K562 (cell line): ENCODE data around the gene GALNS. TPM values are rescaled to one million over a fixed set of nuclear protein-coding genes. Genes with fewer than 3 reads are reported as not detected.

ENCODE experiments used
- ATAC-seq: fragments of 200-7000 bp; cut with Tn5 transposase; 3 replicates; pipeline ENCODE4 v1.9.1; 2020; ENCODE audit warnings: moderate library complexity
- BruUV-seq: library from RNA; stranded (reverse); fragments of 400-500 nt; replicated peaks from 2 replicates; lab custom pipeline; 2021; lab: Mats Ljungman, UMichigan
- CTCF ChIA-PET: fragments of 300-600 bp; formaldehyde crosslinking; extraction: SDS; loops from one replicate; lab custom pipeline; 2021; ENCODE audit warnings: low intra/inter-chr PET ratio; lab: Yijun Ruan, JAX
- POLR2A ChIA-PET: fragments of 300-600, 350-650 bp; sonication (Branson Sonifier 250); formaldehyde crosslinking; extraction: SDS; loops from one replicate; lab custom pipeline; 2021; ENCODE audit warnings: antibody characterized with exemption, inconsistent platforms; lab: Yijun Ruan, JAX
- DNase-seq, 4 experiments: peaks; one replicate each; pipeline versions ENCODE4 v3.0.0 to v3.0.0-alpha.2; 2011 to 2018; ENCODE audit warnings: low spot score in 3 of 4, mixed read lengths in 3 of 4; ENCODE audit errors: extremely low read depth in 1 of 4
- FAIRE-seq: peaks from 2 replicates; lab custom pipeline; 2011; peaks lifted over from hg19 to GRCh38; lab: Jason Lieb, UNC
- H2AFZ ChIP-seq: 2 replicates; pipeline ENCODE4 v1.6.0; 2011; ENCODE audit warnings: low read depth, low read length, control low read depth, inconsistent platforms
- H3K27ac ChIP-seq: fragments of 200-600 bp; 3 replicates; pipeline ENCODE4 v1.8.0; 2011; ENCODE audit warnings: low read depth, mild to moderate bottlenecking, control low read depth, inconsistent platforms, low read length, moderate library complexity, mixed read lengths; ENCODE audit errors: extremely low read depth
- H3K27me3 ChIP-seq, 2 experiments: fragments of 300-600 bp in 1 of 2; 2 replicates in 1 of 2; 3 replicates in 1 of 2; pipeline versions ENCODE4 v1.6.0 to v1.8.0; 2011; ENCODE audit warnings: inconsistent platforms in 2 of 2, low read length in 2 of 2, mild to moderate bottlenecking in 1 of 2, mixed read lengths in 1 of 2, moderate library complexity in 1 of 2; ENCODE audit not compliant: control insufficient read depth in 2 of 2, insufficient read depth in 2 of 2
- H3K36me3 ChIP-seq: fragments of 300-600 bp; 3 replicates; pipeline ENCODE4 v1.8.0; 2011; ENCODE audit warnings: mild to moderate bottlenecking, low read length, inconsistent platforms; ENCODE audit not compliant: control insufficient read depth, insufficient read depth
- H3K4me1 ChIP-seq, 2 experiments: fragments of 200-600 bp in 1 of 2; replicated peaks in 1 of 2; 2 replicates in 1 of 2; 3 replicates in 1 of 2; pipeline versions ENCODE4 v1.5.1 to v1.8.0; 2011; ENCODE audit warnings: inconsistent platforms in 2 of 2, low read length in 2 of 2, mild to moderate bottlenecking in 1 of 2, mixed read lengths in 1 of 2, moderate library complexity in 1 of 2; ENCODE audit not compliant: control insufficient read depth in 2 of 2, insufficient read depth in 2 of 2
- H3K4me2 ChIP-seq: 2 replicates; pipeline ENCODE4 v1.6.1; 2011; ENCODE audit warnings: low read length, control low read depth, inconsistent platforms, mixed read lengths; ENCODE audit not compliant: insufficient read depth
- H3K4me3 ChIP-seq: fragments of 200-600 bp; sonication (generic), shearing (Covaris generic); 2 replicates; pipeline ENCODE4 v1.5.1; 2016; ENCODE audit warnings: control low read depth, inconsistent platforms
- H3K79me2 ChIP-seq: fragments of 200-600 bp; 3 replicates; pipeline ENCODE4 v1.8.0; 2011; ENCODE audit warnings: low read length, inconsistent platforms; ENCODE audit not compliant: control insufficient read depth, insufficient read depth
- H3K9ac ChIP-seq, 2 experiments: 2 replicates each; pipeline versions ENCODE4 v1.6.0 to v1.6.1; 2011; ENCODE audit warnings: low read depth in 2 of 2, low read length in 2 of 2, control low read depth in 1 of 2, inconsistent platforms in 1 of 2, mild to moderate bottlenecking in 1 of 2, mixed read lengths in 1 of 2; ENCODE audit not compliant: insufficient read depth in 1 of 2
- H3K9me1 ChIP-seq: one replicate; pipeline ENCODE4 v1.6.0; 2011; ENCODE audit warnings: inconsistent platforms, mild to moderate bottlenecking, low read length, moderate library complexity; ENCODE audit not compliant: control insufficient read depth, insufficient read depth
- H3K9me3 ChIP-seq: replicated peaks from 2 replicates; pipeline ENCODE4 v1.5.1; 2011; ENCODE audit warnings: low read depth, low read length, inconsistent platforms; ENCODE audit not compliant: control insufficient read depth, insufficient read depth
- H4K20me1 ChIP-seq: replicated peaks from 2 replicates; pipeline ENCODE4 v1.6.1; 2011; ENCODE audit warnings: low read length, inconsistent platforms, mixed read lengths; ENCODE audit not compliant: control insufficient read depth, insufficient read depth
- ATF1 ChIP-seq, 2 experiments: fragments of 450-650 bp in 1 of 2; IDR thresholded peaks; 2 replicates each; pipeline ENCODE4 v1.6.1; 2016; ENCODE audit warnings: missing compliant biosample characterization in 1 of 2, missing genetic modification characterization in 1 of 2
- CREB3L1 ChIP-seq: fragments of 450-650 bp; IDR thresholded peaks from 2 replicates; pipeline ENCODE4 v1.6.1; 2014; ENCODE audit warnings: low read depth, mild to moderate bottlenecking, moderate library complexity, borderline replicate concordance
- FIP1L1 ChIP-seq: fragments of 200-400 bp; formaldehyde crosslinking; IDR thresholded peaks from 2 replicates; pipeline ENCODE4 v1.6.1; 2018; ENCODE audit warnings: mild to moderate bottlenecking, low read depth, low read length; ENCODE audit not compliant: poor library complexity, severe bottlenecking
- GATAD2A ChIP-seq: fragments of 450-650 bp; IDR thresholded peaks from 2 replicates; pipeline ENCODE4 v1.6.1; 2017
- HIVEP1 ChIP-seq: fragments of 250-450 bp; sonication (Bioruptor Pico); IDR thresholded peaks from 2 replicates; pipeline ENCODE4 v1.4.0; 2020; ENCODE audit warnings: mild to moderate bottlenecking
- POLR2A ChIP-seq: fragments of 450-650 bp; conservative IDR thresholded peaks from 2 replicates; pipeline ENCODE4 v1.6.1; 2016
- SRSF3 ChIP-seq: fragments of 200-400 bp; formaldehyde crosslinking; IDR thresholded peaks from 2 replicates; pipeline ENCODE4 v1.6.1; 2016; ENCODE audit warnings: mild to moderate bottlenecking, low read length, moderate library complexity; ENCODE audit not compliant: insufficient read depth
- THRAP3 ChIP-seq: fragments of 450-650 bp; IDR thresholded peaks from 2 replicates; pipeline ENCODE4 v1.6.1; 2016; ENCODE audit warnings: mild to moderate bottlenecking, inconsistent platforms, borderline replicate concordance
- U2AF1 ChIP-seq: fragments of 200-400 bp; formaldehyde crosslinking; optimal IDR thresholded peaks from 2 replicates; pipeline ENCODE3; 2017; ENCODE audit warnings: mild to moderate bottlenecking, low read depth, low read length, moderate library complexity
- XRCC4 ChIP-seq: IDR thresholded peaks from one replicate; pipeline ENCODE4 v1.6.1; 2011; ENCODE audit not compliant: insufficient read depth, insufficient read length; ENCODE audit errors: extremely low read depth
- ZEB2 ChIP-seq: fragments of 450-650 bp; IDR thresholded peaks from 2 replicates; pipeline ENCODE4 v1.6.1; 2016
- ZKSCAN1 ChIP-seq: fragments of 150-350 bp; IDR thresholded peaks from 2 replicates; pipeline ENCODE4 v1.6.1; 2016; ENCODE audit warnings: low read depth, low read length
- ZNF76 ChIP-seq: fragments of 250-450 bp; sonication (Bioruptor Pico); IDR thresholded peaks from 2 replicates; pipeline ENCODE4 v1.4.0; 2020; ENCODE audit warnings: mild to moderate bottlenecking, moderate library complexity, borderline replicate concordance
- ZNF785 ChIP-seq: fragments of 250-450 bp; sonication (Bioruptor Pico); IDR thresholded peaks from 2 replicates; pipeline ENCODE4 v1.4.0; 2020; ENCODE audit warnings: mild to moderate bottlenecking
- WGBS: fragments of 100-300 bp; shearing (Covaris generic); methylation state at CpG from one replicate; pipeline ENCODE4 v1.1.6; 2016; ENCODE audit warnings: low coverage, mixed read lengths; ENCODE audit not compliant: insufficient coverage; ENCODE audit errors: missing lambda C conversion rate; 5-methylcytosine and 5-hydroxymethylcytosine counted together
- in situ Hi-C: fragments of 300-500 bp; cut with MboI; formaldehyde crosslinking; loops from 4 replicates; pipeline ENCODE4 v1.15.0; 2018; ENCODE audit warnings: inconsistent platforms, mixed read lengths
- intact Hi-C: fragments of 100-400 bp; cut with micrococcal nuclease; formaldehyde crosslinking; loops from 2 replicates; pipeline ENCODE4 v1.14.2; 2022
- polyA plus RNA-seq, 8 experiments: library from polyadenylated mRNA; depleted of rRNA in 4 of 8; stranded (reverse) in 5 of 8; unstranded in 3 of 8; fragments of >200 nt; fragmentation: Nextera tagmentation in 2 of 8; fragmentation: Illumina TruSeq in 1 of 8; extraction: Ambion mirVana in 2 of 8; extraction: Trizol in 1 of 8; gene quantifications; 2 replicates each; pipeline versions ENCODE4 v1.2.1 to v1.2.3, GENCODE V29; 2011 to 2014; ENCODE audit warnings: inconsistent platforms in 1 of 8, missing spikeins in 1 of 8
- total RNA-seq, 7 experiments: library from RNA; depleted of rRNA in 6 of 7; stranded (reverse); fragments of >200 nt in 6 of 7; fragmentation: Illumina TruSeq in 2 of 7; extraction: Trizol in 2 of 7; gene quantifications; 2 replicates each; pipeline versions ENCODE4 v1.2.1 to v1.2.3, GENCODE V29; 2011 to 2021; ENCODE audit warnings: low replicate concordance in 1 of 7
- TF ChIP-seq, protein P1 (sequence below): fragments of 450-650 bp; IDR thresholded peaks from 2 replicates; pipeline ENCODE4 v1.6.1; 2017; ENCODE audit warnings: antibody characterized with exemption
- TF ChIP-seq, protein P2 (sequence below), 2 experiments: fragments of 450-650 bp in 1 of 2; IDR thresholded peaks; 2 replicates each; pipeline ENCODE4 v1.6.1; 2011 to 2017; ENCODE audit warnings: low read depth in 2 of 2, antibody characterized with exemption in 1 of 2, borderline replicate concordance in 1 of 2, low read length in 1 of 2, mild to moderate bottlenecking in 1 of 2, mixed read lengths in 1 of 2; ENCODE audit not compliant: control insufficient read depth in 1 of 2

The GALNS gene
- total and polyA plus RNA-seq, 9 of the 15 experiments (the other 6 are each of a cell fraction or from before 2014, with no cell fraction given), result 0.38 to 13.2 (median 4.3) TPM

GRCh38 chr16:88819126-88819525, 37.6 kb downstream of the GALNS start:
- no peaks in the 10 kb centered on the region for H3K27me3 ChIP-seq
- H3K27ac ChIP-seq, result no peak overlapping the region
- in situ Hi-C loops (loop anchor here (10.0 kb wide), 1 partner anchor 396 kb away; the partner anchor contains the start of gene ZNF778), intact Hi-C loops (loop anchor here (10.0 kb wide), 1 partner anchor 186 kb away; no protein-coding TSS in a partner anchor)
- ATAC-seq, result 0 out of 3 replicates have a peak, but pooled peaks have one; percentile 12
- ChIA-PET POLR2A (interaction anchor here (0.9 to 1.2 kb wide), 2 partner anchors 8 to 37 kb away, joined by 3 to 5 read pairs; partner anchors contain the start of genes GALNS and TRAPPC2L), CTCF (no interaction called here)
- no peak for DNase-seq
- no peak overlapping the region for H2AFZ ChIP-seq
- H3K4me3 ChIP-seq, result no peak overlapping the region
- no peaks in the 10 kb centered on the region for H3K9me1 ChIP-seq
- no peaks in the 10 kb centered on the region for H4K20me1 ChIP-seq
- no peaks in the 10 kb centered on the region for H3K9me3 ChIP-seq
- peaks cover 0 to 49% of the 10 kb centered on the region in 2 experiments; a peak in 2 of 5 replicates for H3K4me1 ChIP-seq
- TF ChIP-seq HIVEP1 (no peak), CREB3L1 (no peak), ZKSCAN1 (no peak), ATF1 (CRISPR knock-in tag; IDR thresholded peaks at IDR 0.05) (no peak), ATF1 (tag; IDR thresholded peaks at IDR 0.05) (no peak), FIP1L1 (no peak), ZNF76 (no peak), ZEB2 (no peak), GATAD2A (no peak), U2AF1 (no peak), POLR2A (no peak), XRCC4 (no peak), ZNF785 (CRISPR knock-in tag) (no peak), THRAP3 (no peak), SRSF3 (no peak)
- TF ChIP-seq, protein P1, sequence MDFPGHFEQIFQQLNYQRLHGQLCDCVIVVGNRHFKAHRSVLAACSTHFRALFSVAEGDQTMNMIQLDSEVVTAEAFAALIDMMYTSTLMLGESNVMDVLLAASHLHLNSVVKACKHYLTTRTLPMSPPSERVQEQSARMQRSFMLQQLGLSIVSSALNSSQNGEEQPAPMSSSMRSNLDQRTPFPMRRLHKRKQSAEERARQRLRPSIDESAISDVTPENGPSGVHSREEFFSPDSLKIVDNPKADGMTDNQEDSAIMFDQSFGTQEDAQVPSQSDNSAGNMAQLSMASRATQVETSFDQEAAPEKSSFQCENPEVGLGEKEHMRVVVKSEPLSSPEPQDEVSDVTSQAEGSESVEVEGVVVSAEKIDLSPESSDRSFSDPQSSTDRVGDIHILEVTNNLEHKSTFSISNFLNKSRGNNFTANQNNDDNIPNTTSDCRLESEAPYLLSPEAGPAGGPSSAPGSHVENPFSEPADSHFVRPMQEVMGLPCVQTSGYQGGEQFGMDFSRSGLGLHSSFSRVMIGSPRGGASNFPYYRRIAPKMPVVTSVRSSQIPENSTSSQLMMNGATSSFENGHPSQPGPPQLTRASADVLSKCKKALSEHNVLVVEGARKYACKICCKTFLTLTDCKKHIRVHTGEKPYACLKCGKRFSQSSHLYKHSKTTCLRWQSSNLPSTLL, result no peak
- TF ChIP-seq, protein P2, sequence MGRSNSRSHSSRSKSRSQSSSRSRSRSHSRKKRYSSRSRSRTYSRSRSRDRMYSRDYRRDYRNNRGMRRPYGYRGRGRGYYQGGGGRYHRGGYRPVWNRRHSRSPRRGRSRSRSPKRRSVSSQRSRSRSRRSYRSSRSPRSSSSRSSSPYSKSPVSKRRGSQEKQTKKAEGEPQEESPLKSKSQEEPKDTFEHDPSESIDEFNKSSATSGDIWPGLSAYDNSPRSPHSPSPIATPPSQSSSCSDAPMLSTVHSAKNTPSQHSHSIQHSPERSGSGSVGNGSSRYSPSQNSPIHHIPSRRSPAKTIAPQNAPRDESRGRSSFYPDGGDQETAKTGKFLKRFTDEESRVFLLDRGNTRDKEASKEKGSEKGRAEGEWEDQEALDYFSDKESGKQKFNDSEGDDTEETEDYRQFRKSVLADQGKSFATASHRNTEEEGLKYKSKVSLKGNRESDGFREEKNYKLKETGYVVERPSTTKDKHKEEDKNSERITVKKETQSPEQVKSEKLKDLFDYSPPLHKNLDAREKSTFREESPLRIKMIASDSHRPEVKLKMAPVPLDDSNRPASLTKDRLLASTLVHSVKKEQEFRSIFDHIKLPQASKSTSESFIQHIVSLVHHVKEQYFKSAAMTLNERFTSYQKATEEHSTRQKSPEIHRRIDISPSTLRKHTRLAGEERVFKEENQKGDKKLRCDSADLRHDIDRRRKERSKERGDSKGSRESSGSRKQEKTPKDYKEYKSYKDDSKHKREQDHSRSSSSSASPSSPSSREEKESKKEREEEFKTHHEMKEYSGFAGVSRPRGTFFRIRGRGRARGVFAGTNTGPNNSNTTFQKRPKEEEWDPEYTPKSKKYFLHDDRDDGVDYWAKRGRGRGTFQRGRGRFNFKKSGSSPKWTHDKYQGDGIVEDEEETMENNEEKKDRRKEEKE (IDR thresholded peaks at IDR 0.05; ENCODE audit: borderline replicate concordance in 1 of 2, control insufficient read depth in 1 of 2, low read depth in 2 of 2, low read length in 1 of 2), result no peak
- no TSS peak for BruUV-seq
- FAIRE-seq, result no peak
- H3K79me2 ChIP-seq, result no peaks in the 10 kb centered on the region
- H3K4me2 ChIP-seq, result no peak overlapping the region
- 70% methylated on average over 13 of the region's 16 CpGs for WGBS
- no peaks in the 10 kb centered on the region for H3K36me3 ChIP-seq
- peak overlapping the region in 1 of 2 experiments; percentile 64; a peak in 2 of 4 replicates for H3K9ac ChIP-seq
